Fibroblast of villous mesenchyme (primary cell): Measurements from ENCODE around the gene ZNF580. TPM values are rescaled to one million over a fixed set of nuclear protein-coding genes. Genes with fewer than 3 reads are reported as not detected.

ENCODE experiments used
- DNase-seq: peaks from one replicate; pipeline ENCODE4 v3.0.0-alpha.2; 2010; ENCODE audit warnings: low read depth
- H3K4me3 ChIP-seq: 2 replicates; pipeline ENCODE4 v1.5.1; 2011; ENCODE audit warnings: low read depth, mild to moderate bottlenecking, low read length
- total RNA-seq: library from RNA; depleted of rRNA; stranded (reverse); fragments of >200 nt; gene quantifications from 2 replicates; pipeline ENCODE4 v1.2.3, GENCODE V29; 2012
- TF ChIP-seq, protein P1 (sequence below): IDR thresholded peaks from 2 replicates; pipeline ENCODE4 v1.5.1; 2012; ENCODE audit warnings: low read depth, mild to moderate bottlenecking, low read length; ENCODE audit not compliant: insufficient read depth

ZNF580 gene
- total RNA-seq, 1 donor: 5.6 TPM

DNA sequence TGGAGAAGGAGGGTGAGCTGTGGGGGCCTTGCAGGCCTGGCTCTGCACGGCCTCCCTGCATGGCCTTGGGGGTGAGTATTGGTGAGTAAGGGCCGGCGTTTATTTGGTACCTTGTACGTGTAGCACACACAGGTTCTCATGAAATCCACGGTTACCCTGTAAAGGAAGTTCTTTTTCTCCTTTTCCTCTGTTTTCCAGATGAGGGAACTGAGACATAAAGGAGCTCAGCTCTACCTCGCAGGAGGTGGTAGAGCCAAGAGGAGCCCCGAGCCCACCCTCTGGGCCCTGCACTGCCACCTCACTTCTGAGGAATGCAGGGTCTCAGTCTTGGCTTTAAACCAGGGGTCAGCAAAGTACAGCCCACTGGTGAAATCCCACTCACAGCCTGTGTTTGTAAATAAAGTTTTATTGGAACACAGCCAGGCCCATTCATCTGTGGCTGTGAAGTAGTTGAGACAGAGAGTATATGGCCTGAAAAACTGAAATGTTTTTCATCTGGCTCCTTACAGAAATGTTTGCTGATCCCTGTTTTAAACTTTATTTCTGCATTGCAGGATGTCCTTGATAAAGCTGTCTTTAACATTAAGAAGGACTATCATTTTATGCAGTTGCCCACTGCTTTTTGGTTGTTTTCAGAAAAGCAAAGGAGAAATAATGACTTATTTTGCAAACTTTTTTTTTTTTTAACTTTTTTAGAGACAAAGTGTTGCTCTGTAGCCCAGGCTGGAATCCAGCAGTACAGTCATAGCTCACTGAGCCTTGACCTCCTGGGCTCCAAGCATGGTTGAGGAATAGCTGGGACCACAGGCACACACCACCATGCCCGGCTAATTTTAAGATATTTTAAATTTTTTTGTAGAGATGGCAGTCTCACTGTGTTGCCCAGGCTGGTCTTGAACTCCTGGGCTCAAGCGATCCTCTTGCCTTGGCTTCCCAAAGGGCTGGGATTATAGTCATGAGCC is 40.6 kb downstream of the ZNF580 start:
- TF ChIP-seq, protein P1, sequence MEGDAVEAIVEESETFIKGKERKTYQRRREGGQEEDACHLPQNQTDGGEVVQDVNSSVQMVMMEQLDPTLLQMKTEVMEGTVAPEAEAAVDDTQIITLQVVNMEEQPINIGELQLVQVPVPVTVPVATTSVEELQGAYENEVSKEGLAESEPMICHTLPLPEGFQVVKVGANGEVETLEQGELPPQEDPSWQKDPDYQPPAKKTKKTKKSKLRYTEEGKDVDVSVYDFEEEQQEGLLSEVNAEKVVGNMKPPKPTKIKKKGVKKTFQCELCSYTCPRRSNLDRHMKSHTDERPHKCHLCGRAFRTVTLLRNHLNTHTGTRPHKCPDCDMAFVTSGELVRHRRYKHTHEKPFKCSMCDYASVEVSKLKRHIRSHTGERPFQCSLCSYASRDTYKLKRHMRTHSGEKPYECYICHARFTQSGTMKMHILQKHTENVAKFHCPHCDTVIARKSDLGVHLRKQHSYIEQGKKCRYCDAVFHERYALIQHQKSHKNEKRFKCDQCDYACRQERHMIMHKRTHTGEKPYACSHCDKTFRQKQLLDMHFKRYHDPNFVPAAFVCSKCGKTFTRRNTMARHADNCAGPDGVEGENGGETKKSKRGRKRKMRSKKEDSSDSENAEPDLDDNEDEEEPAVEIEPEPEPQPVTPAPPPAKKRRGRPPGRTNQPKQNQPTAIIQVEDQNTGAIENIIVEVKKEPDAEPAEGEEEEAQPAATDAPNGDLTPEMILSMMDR: no peak
- H3K4me3 ChIP-seq: no peak overlapping the region
- DNase-seq: no peak

DNA sequence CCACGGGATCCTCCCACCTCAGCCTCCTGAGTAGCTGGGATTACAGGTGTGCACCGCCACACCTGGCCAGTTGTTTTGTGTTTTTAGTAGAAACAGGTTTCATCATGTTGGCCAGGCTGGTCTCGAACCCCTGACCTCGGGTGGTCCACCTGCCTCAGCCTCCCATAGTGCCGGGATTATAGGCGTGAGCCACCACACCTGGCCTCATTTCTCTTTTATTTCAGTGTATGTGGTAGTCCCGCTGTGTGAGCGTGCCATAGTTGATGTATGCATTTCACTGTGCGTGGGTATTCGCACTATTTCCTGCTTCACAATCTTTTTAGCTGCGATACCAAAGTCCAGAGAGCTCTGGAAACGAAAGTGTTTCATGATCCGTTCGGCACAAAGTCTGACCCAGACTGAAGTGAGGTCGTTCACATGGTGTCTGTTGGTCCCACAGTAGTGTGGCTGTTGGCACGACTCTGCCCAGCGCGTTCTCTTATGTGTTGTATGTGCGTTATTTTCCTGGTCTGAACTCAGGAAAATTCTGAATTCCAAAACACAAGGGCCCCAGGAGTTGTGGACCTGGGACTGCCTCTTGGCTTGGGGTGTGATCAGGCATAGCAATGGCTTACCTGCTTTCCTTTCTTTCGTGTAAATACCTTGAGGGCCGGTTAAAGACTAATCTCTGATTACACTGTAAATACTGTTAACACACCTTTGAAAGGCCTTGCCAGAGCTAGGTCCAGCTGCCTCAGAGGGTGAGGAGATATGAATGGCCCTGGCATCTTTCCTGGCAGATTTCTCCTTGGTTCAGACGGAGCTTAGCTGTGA is 42.9 kb downstream of the ZNF580 start:
- DNase-seq: no peak
- H3K4me3 ChIP-seq: no peak overlapping the region
- TF ChIP-seq, protein P1: no peak

DNA sequence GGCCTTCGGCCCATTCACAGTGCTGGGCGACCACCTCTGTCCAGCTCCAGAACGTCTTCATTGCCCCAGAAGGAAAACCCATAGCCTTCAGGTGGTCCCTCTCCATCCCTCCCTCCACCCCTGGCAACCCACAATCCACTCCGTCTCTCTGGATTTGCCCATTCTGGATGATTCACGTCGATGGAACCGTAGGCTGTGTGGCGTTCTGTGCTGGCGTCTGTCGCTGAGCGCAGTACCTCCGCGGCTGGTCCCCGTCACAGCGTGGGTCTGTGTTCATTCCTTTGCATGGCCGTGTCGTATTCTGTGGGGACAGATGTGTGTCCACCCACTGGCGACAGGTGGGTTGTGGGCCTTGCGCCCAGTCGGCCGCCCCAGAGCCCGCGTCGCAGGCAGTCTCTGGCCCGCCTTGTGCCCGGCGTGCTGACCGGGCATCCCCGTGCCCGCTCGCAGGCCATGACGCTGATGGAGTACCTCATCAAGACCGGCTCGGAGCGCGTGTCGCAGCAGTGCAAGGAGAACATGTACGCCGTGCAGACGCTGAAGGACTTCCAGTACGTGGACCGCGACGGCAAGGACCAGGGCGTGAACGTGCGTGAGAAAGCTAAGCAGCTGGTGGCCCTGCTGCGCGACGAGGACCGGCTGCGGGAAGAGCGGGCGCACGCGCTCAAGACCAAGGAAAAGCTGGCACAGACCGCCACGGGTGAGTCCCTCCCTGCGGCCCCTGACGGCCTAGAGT is 44.3 kb downstream of the ZNF580 start:
- no peak overlapping the region for H3K4me3 ChIP-seq
- DNase-seq: no peak
- TF ChIP-seq, protein P1: no peak

DNA sequence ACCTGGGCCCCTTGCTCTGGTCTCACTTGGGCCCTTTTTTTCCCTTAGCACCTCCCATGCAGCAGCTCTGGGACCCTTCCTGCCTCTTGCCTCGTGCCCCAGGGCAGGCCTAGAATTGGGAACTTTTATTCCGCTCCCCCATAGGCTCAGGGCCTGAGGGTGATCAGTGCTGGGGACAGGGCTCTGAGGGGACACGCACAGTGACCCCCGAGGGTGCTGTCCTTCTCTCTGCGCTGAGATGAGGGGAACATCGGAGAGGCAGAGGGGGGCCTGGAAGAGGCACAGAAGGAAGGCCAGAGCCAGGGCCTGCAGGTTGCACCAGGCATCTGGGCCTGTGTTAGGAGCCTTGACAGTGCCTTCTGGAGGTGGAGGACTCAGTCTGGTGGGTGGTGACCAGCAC is 45.0 kb downstream of the ZNF580 start:
- TF ChIP-seq, protein P1: no peak
- no peak for DNase-seq
- H3K4me3 ChIP-seq: no peak overlapping the region

DNA sequence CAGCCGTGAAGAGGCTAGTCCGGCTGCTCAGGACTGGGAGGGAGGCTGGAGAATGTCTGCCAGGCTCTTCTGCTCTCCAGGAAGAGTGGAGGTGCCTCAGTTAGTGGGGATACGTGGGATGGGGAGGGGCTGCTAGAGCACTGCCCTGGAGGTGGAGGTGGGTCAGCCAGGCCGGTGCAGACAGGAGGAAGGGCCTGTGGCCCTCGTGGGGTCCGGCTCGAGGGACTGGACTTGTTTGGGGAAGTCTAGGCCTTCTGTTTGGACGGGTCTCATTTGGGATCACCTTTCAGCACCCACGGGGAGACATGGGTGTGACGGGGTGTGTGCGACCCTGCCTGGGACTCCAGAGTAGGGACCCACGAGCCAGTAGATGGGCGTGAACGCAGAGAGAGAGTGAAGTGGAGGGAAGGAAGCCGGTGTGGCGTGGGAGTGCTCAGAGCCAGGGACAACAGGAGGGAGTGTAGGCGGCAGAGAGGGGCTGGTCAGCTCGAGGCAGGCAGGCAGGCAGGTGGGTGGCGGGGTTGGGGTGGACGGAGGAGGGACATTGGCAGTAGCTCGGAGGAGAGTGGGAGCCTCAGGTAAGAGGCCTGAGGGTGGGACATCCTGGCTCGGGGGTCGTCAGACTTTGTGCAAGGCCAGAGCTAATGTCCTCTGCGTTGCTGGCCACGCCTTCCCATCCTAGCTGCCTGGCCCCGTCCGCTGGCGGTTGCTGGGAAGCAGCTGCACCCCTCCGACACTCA is 45.7 kb downstream of the ZNF580 start:
- DNase-seq: no peak
- no peak overlapping the region for H3K4me3 ChIP-seq
- TF ChIP-seq, protein P1: no peak
